Measurements from ENCODE around the gene ITPR2.
"Not testable (repeated sequence)": the region's sequence is repeated elsewhere in the genome, so short reads cannot be mapped to it uniquely, and the experiment has no call there.

ITPR2 gene

GRCh38 chr12:26606911-26607310 lies 226.1 kb downstream of the ITPR2 start:
- H3K27ac Mint-ChIP-seq: no peak overlapping the region
- peaks cover 8% of the 10 kb centered on the region for H3K4me1 Mint-ChIP-seq
- TF ChIP-seq CTCF (IDR thresholded peaks at IDR 0.05; ENCODE audit: unreplicated experiment in 3 of 3): no peak
- H3K36me3 Mint-ChIP-seq (ENCODE audit: low read depth): peaks cover 5% of the 10 kb centered on the region
- no peak overlapping the region for H3K4me3 Mint-ChIP-seq
- no peaks in the 10 kb centered on the region for H3K27me3 Mint-ChIP-seq (ENCODE audit: low read depth)
- no peaks in the 10 kb centered on the region for H3K9me3 Mint-ChIP-seq

- not testable (repeated sequence) for H3K36me3 Mint-ChIP-seq (ENCODE audit: low read depth); H3K4me1 Mint-ChIP-seq; H3K27ac Mint-ChIP-seq; H3K4me3 Mint-ChIP-seq; H3K9me3 Mint-ChIP-seq; H3K27me3 Mint-ChIP-seq (ENCODE audit: low read depth)
Observed at GRCh38 chr12:26604813-26605212, 228.2 kb downstream of the ITPR2 start.

GRCh38 chr12:26599096-26599695 lies 233.8 kb downstream of the ITPR2 start:
- Mint-ChIP-seq H3K9me3 (no peaks in the 10 kb centered on the region), H3K36me3 (ENCODE audit: low read depth) (peaks cover 13% of the 10 kb centered on the region), H3K27me3 (ENCODE audit: low read depth) (no peaks in the 10 kb centered on the region), H3K27ac (no peak overlapping the region), H3K4me1 (no peaks in the 10 kb centered on the region), H3K4me3 (no peak overlapping the region)
- no peak for TF ChIP-seq CTCF (IDR thresholded peaks at IDR 0.05; ENCODE audit: unreplicated experiment in 3 of 3)

- no peak for TF ChIP-seq CTCF (IDR thresholded peaks at IDR 0.05; ENCODE audit: unreplicated experiment in 3 of 3)
- Mint-ChIP-seq H3K36me3 (ENCODE audit: low read depth) (peaks cover 8% of the 10 kb centered on the region), H3K27ac (no peak overlapping the region), H3K4me3 (no peak overlapping the region), H3K4me1 (no peaks in the 10 kb centered on the region), H3K27me3 (ENCODE audit: low read depth) (no peaks in the 10 kb centered on the region), H3K9me3 (no peaks in the 10 kb centered on the region)
Observed at GRCh38 chr12:26595806-26596205, 237.2 kb downstream of the ITPR2 start.

- no peaks in the 10 kb centered on the region for H3K36me3 Mint-ChIP-seq (ENCODE audit: low read depth)
- no peaks in the 10 kb centered on the region for H3K4me1 Mint-ChIP-seq
- no peak overlapping the region for H3K4me3 Mint-ChIP-seq
- no peak for TF ChIP-seq CTCF (IDR thresholded peaks at IDR 0.05; ENCODE audit: unreplicated experiment in 3 of 3)
- H3K9me3 Mint-ChIP-seq: no peaks in the 10 kb centered on the region
- no peak overlapping the region for H3K27ac Mint-ChIP-seq
- H3K27me3 Mint-ChIP-seq (ENCODE audit: low read depth): no peaks in the 10 kb centered on the region
Observed at GRCh38 chr12:26580619-26581018, 252.4 kb downstream of the ITPR2 start.

GRCh38 chr12:26576266-26576665 lies 256.7 kb downstream of the ITPR2 start:
- Mint-ChIP-seq H3K27me3 (ENCODE audit: low read depth) (peaks cover 3% of the 10 kb centered on the region), H3K27ac (no peak overlapping the region), H3K4me3 (no peak overlapping the region), H3K9me3 (no peaks in the 10 kb centered on the region), H3K36me3 (ENCODE audit: low read depth) (peaks cover 8% of the 10 kb centered on the region), H3K4me1 (no peaks in the 10 kb centered on the region)
- TF ChIP-seq CTCF (IDR thresholded peaks at IDR 0.05; ENCODE audit: unreplicated experiment in 3 of 3): no peak

All from nephron (organoid).